K562 (cell line): ENCODE results near the gene LRRC75A. TPM values are rescaled to one million over a fixed set of nuclear protein-coding genes. Genes with fewer than 3 reads are reported as not detected.

Experiments
- ATAC-seq: fragments of 200-7000 bp; cut with Tn5 transposase; 3 replicates; pipeline ENCODE4 v1.9.1; 2020; ENCODE audit warnings: moderate library complexity
- BruUV-seq: library from RNA; stranded (reverse); fragments of 400-500 nt; replicated peaks from 2 replicates; lab custom pipeline; 2021; lab: Mats Ljungman, UMichigan
- CTCF ChIA-PET: fragments of 300-600 bp; formaldehyde crosslinking; extraction: SDS; loops from one replicate; lab custom pipeline; 2021; ENCODE audit warnings: low intra/inter-chr PET ratio; lab: Yijun Ruan, JAX
- POLR2A ChIA-PET: fragments of 300-600, 350-650 bp; sonication (Branson Sonifier 250); formaldehyde crosslinking; extraction: SDS; loops from one replicate; lab custom pipeline; 2021; ENCODE audit warnings: antibody characterized with exemption, inconsistent platforms; lab: Yijun Ruan, JAX
- DNase-seq, 4 experiments: peaks; one replicate each; pipeline versions ENCODE4 v3.0.0 to v3.0.0-alpha.2; 2011 to 2018; ENCODE audit warnings: low spot score in 3 of 4, mixed read lengths in 3 of 4; ENCODE audit errors: extremely low read depth in 1 of 4
- FAIRE-seq: peaks from 2 replicates; lab custom pipeline; 2011; peaks lifted over from hg19 to GRCh38; lab: Jason Lieb, UNC
- H2AFZ ChIP-seq: 2 replicates; pipeline ENCODE4 v1.6.0; 2011; ENCODE audit warnings: low read depth, low read length, control low read depth, inconsistent platforms
- H3K27ac ChIP-seq: fragments of 200-600 bp; 3 replicates; pipeline ENCODE4 v1.8.0; 2011; ENCODE audit warnings: low read depth, mild to moderate bottlenecking, control low read depth, inconsistent platforms, low read length, moderate library complexity, mixed read lengths; ENCODE audit errors: extremely low read depth
- H3K27me3 ChIP-seq, 2 experiments: fragments of 300-600 bp in 1 of 2; 2 replicates in 1 of 2; 3 replicates in 1 of 2; pipeline versions ENCODE4 v1.6.0 to v1.8.0; 2011; ENCODE audit warnings: inconsistent platforms in 2 of 2, low read length in 2 of 2, mild to moderate bottlenecking in 1 of 2, mixed read lengths in 1 of 2, moderate library complexity in 1 of 2; ENCODE audit not compliant: control insufficient read depth in 2 of 2, insufficient read depth in 2 of 2
- H3K36me3 ChIP-seq: fragments of 300-600 bp; 3 replicates; pipeline ENCODE4 v1.8.0; 2011; ENCODE audit warnings: mild to moderate bottlenecking, low read length, inconsistent platforms; ENCODE audit not compliant: control insufficient read depth, insufficient read depth
- H3K4me1 ChIP-seq, 2 experiments: fragments of 200-600 bp in 1 of 2; replicated peaks in 1 of 2; 2 replicates in 1 of 2; 3 replicates in 1 of 2; pipeline versions ENCODE4 v1.5.1 to v1.8.0; 2011; ENCODE audit warnings: inconsistent platforms in 2 of 2, low read length in 2 of 2, mild to moderate bottlenecking in 1 of 2, mixed read lengths in 1 of 2, moderate library complexity in 1 of 2; ENCODE audit not compliant: control insufficient read depth in 2 of 2, insufficient read depth in 2 of 2
- H3K4me2 ChIP-seq: 2 replicates; pipeline ENCODE4 v1.6.1; 2011; ENCODE audit warnings: low read length, control low read depth, inconsistent platforms, mixed read lengths; ENCODE audit not compliant: insufficient read depth
- H3K4me3 ChIP-seq: fragments of 200-600 bp; sonication (generic), shearing (Covaris generic); 2 replicates; pipeline ENCODE4 v1.5.1; 2016; ENCODE audit warnings: control low read depth, inconsistent platforms
- H3K79me2 ChIP-seq: fragments of 200-600 bp; 3 replicates; pipeline ENCODE4 v1.8.0; 2011; ENCODE audit warnings: low read length, inconsistent platforms; ENCODE audit not compliant: control insufficient read depth, insufficient read depth
- H3K9ac ChIP-seq, 2 experiments: 2 replicates each; pipeline versions ENCODE4 v1.6.0 to v1.6.1; 2011; ENCODE audit warnings: low read depth in 2 of 2, low read length in 2 of 2, control low read depth in 1 of 2, inconsistent platforms in 1 of 2, mild to moderate bottlenecking in 1 of 2, mixed read lengths in 1 of 2; ENCODE audit not compliant: insufficient read depth in 1 of 2
- H3K9me1 ChIP-seq: one replicate; pipeline ENCODE4 v1.6.0; 2011; ENCODE audit warnings: inconsistent platforms, mild to moderate bottlenecking, low read length, moderate library complexity; ENCODE audit not compliant: control insufficient read depth, insufficient read depth
- H3K9me3 ChIP-seq: replicated peaks from 2 replicates; pipeline ENCODE4 v1.5.1; 2011; ENCODE audit warnings: low read depth, low read length, inconsistent platforms; ENCODE audit not compliant: control insufficient read depth, insufficient read depth
- H4K20me1 ChIP-seq: replicated peaks from 2 replicates; pipeline ENCODE4 v1.6.1; 2011; ENCODE audit warnings: low read length, inconsistent platforms, mixed read lengths; ENCODE audit not compliant: control insufficient read depth, insufficient read depth
- DACH1 ChIP-seq: fragments of 450-650 bp; IDR thresholded peaks from 2 replicates; pipeline ENCODE4 v1.6.1; 2018; ENCODE audit not compliant: partially characterized antibody
- ETV1 ChIP-seq: fragments of 450-650 bp; conservative IDR thresholded peaks from 2 replicates; pipeline ENCODE4 v1.6.1; 2016; ENCODE audit warnings: missing genetic modification characterization, control low read depth, low read depth, missing compliant biosample characterization
- FOS ChIP-seq: IDR thresholded peaks from 3 replicates; pipeline ENCODE4 v1.6.1; 2011; ENCODE audit not compliant: insufficient read length; ENCODE audit errors: extremely low read depth
- MCM3 ChIP-seq: fragments of 450-650 bp; IDR thresholded peaks from 2 replicates; pipeline ENCODE4 v1.6.1; 2016
- NCOA1 ChIP-seq: fragments of 450-650 bp; IDR thresholded peaks from 2 replicates; pipeline ENCODE4 v1.6.1; 2016; ENCODE audit warnings: low read depth
- NR2C2 ChIP-seq, 2 experiments: fragments of 200-800 bp in 1 of 2; sonication (Bioruptor generic) in 1 of 2; sonication (generic) in 1 of 2; formaldehyde crosslinking in 1 of 2; IDR thresholded peaks; 2 replicates each; pipeline versions ENCODE4 v1.6.1 to v1.8.0; 2016 to 2022; ENCODE audit warnings: mild to moderate bottlenecking in 1 of 2, missing compliant biosample characterization in 1 of 2, missing genetic modification characterization in 1 of 2, missing genetic modification reagents in 1 of 2
- PHTF2 ChIP-seq: fragments of 250-450 bp; sonication (Bioruptor Pico); IDR thresholded peaks from 2 replicates; pipeline ENCODE4 v1.5.0; 2021; ENCODE audit warnings: mild to moderate bottlenecking
- PRMT5 ChIP-seq: sonication (generic); formaldehyde crosslinking; IDR thresholded peaks from 2 replicates; pipeline ENCODE4 v1.5.0; 2020; ENCODE audit warnings: missing genetic modification reagents
- SMAD2 ChIP-seq: fragments of 150-350 bp; IDR thresholded peaks from 2 replicates; pipeline ENCODE4 v1.6.1; 2014; ENCODE audit warnings: low read depth, mild to moderate bottlenecking, low read length
- SREBF1 ChIP-seq: fragments of 150-350 bp; IDR thresholded peaks from 2 replicates; pipeline ENCODE4 v1.6.1; 2014; ENCODE audit warnings: antibody characterized with exemption, low read depth, low read length, borderline replicate concordance
- ZNF280A ChIP-seq: fragments of 450-650 bp; IDR thresholded peaks from 2 replicates; pipeline ENCODE4 v1.6.1; 2018; ENCODE audit warnings: mild to moderate bottlenecking, low read depth; ENCODE audit not compliant: partially characterized antibody
- ZNF282 ChIP-seq: sonication (generic); formaldehyde crosslinking; IDR thresholded peaks from 2 replicates; pipeline ENCODE4 v1.8.1; 2023; ENCODE audit warnings: missing genetic modification reagents
- ZNF408 ChIP-seq: fragments of 250-450 bp; sonication (Bioruptor Pico); IDR thresholded peaks from 2 replicates; pipeline ENCODE4 v1.4.0; 2020; ENCODE audit warnings: low read depth, mild to moderate bottlenecking, moderate library complexity
- WGBS: fragments of 100-300 bp; shearing (Covaris generic); methylation state at CpG from one replicate; pipeline ENCODE4 v1.1.6; 2016; ENCODE audit warnings: low coverage, mixed read lengths; ENCODE audit not compliant: insufficient coverage; ENCODE audit errors: missing lambda C conversion rate; 5-methylcytosine and 5-hydroxymethylcytosine counted together
- in situ Hi-C: fragments of 300-500 bp; cut with MboI; formaldehyde crosslinking; loops from 4 replicates; pipeline ENCODE4 v1.15.0; 2018; ENCODE audit warnings: inconsistent platforms, mixed read lengths
- intact Hi-C: fragments of 100-400 bp; cut with micrococcal nuclease; formaldehyde crosslinking; loops from 2 replicates; pipeline ENCODE4 v1.14.2; 2022
- polyA plus RNA-seq, 8 experiments: library from polyadenylated mRNA; depleted of rRNA in 4 of 8; stranded (reverse) in 5 of 8; unstranded in 3 of 8; fragments of >200 nt; fragmentation: Nextera tagmentation in 2 of 8; fragmentation: Illumina TruSeq in 1 of 8; extraction: Ambion mirVana in 2 of 8; extraction: Trizol in 1 of 8; gene quantifications; 2 replicates each; pipeline versions ENCODE4 v1.2.1 to v1.2.3, GENCODE V29; 2011 to 2014; ENCODE audit warnings: inconsistent platforms in 1 of 8, missing spikeins in 1 of 8
- total RNA-seq, 7 experiments: library from RNA; depleted of rRNA in 6 of 7; stranded (reverse); fragments of >200 nt in 6 of 7; fragmentation: Illumina TruSeq in 2 of 7; extraction: Trizol in 2 of 7; gene quantifications; 2 replicates each; pipeline versions ENCODE4 v1.2.1 to v1.2.3, GENCODE V29; 2011 to 2021; ENCODE audit warnings: low replicate concordance in 1 of 7

LRRC75A gene
- total and polyA plus RNA-seq, 9 of the 15 experiments (the other 6 are each of a cell fraction or from before 2014, with no cell fraction given) = 0.04 to 0.34 (median 0.08) TPM; not detected in 5

DNA sequence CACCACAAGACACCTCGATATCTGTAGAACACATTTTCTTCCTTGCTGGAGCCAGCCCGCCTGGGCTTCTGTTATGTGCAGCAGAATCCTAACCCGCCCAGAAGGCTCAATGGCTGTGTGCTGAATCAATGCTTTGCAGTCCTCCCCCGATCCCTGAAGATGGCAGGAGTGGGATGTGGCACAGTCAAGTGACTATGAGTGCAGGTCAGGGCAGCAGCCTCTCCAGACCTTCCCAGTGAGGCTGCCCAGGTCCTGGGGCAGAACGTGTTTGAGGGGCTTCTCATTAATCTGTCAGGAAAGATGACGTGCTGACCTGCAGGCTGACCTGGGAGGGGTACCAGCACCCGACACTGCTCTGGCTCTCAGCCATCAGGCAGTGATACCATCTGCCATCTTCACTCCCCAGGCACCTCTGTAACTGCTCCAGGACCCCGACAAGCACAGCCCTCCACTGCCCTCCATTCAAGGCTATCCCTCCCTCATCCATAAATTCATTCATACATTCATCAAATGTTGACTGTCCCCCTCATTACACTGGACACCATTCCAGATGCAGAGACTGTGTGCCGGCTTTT, 35.2 kb downstream of the LRRC75A start:
- WGBS = 47% methylated on average over 7 of the region's 9 CpGs
- no peaks in the 10 kb centered on the region for H3K79me2 ChIP-seq

More for the DNA sequence above, 35.2 kb downstream of the LRRC75A start:
- no peak for TF ChIP-seq NCOA1
- TF ChIP-seq PHTF2 (CRISPR knock-in tag) = no peak
- TF ChIP-seq DACH1 = no peak
- TF ChIP-seq NR2C2 (CRISPR knock-in tag; IDR thresholded peaks at IDR 0.05) = no peak
- no peak for TF ChIP-seq NR2C2 (tag; IDR thresholded peaks at IDR 0.05)
- TF ChIP-seq FOS = no peak
- no peak for TF ChIP-seq SMAD2
- no peak for TF ChIP-seq ZNF282
- TF ChIP-seq ETV1 (tag) = no peak
- TF ChIP-seq ZNF280A = no peak
- TF ChIP-seq ZNF408 (CRISPR knock-in tag) = no peak
- TF ChIP-seq MCM3 = no peak
- TF ChIP-seq SREBF1 = no peak
- TF ChIP-seq PRMT5 = no peak
- TF ChIP-seq, all 486 proteins: peak for 0
- Histone ChIP-seq H3K4me2 (no peak overlapping the region), H3K36me3 (peaks cover 14% of the 10 kb centered on the region; the same call in 2 of the 3 replicates), H3K9me1 (no peaks in the 10 kb centered on the region), H2AFZ (no peak overlapping the region), H3K4me1 (peaks cover 0 to 3% of the 10 kb centered on the region in 2 experiments; a peak in 2 of 5 replicates), H3K9ac (no peak overlapping the region), H3K9me3 (no peaks in the 10 kb centered on the region), H3K4me3 (no peak overlapping the region), H4K20me1 (0 out of 2 replicates have a peak, but pooled peaks cover 4% of the 10 kb centered on the region), H3K27me3 (no peaks in the 10 kb centered on the region), H3K27ac (no peak overlapping the region)
- intact Hi-C loops = loop anchor here (10.0 kb wide), 1 partner anchor 92 kb away; no protein-coding TSS in a partner anchor
- CTCF ChIA-PET = interaction anchor here (0.7 kb wide), 1 partner anchor 65 kb away, joined by 3 read pairs; no protein-coding TSS in a partner anchor
- POLR2A ChIA-PET = interaction anchor here (2.1 kb wide), 1 partner anchor 11 kb away, joined by 5 read pairs; no protein-coding TSS in a partner anchor
- in situ Hi-C loops = no loop called here
- no TSS peak for BruUV-seq
- DNase-seq (no peak), ATAC-seq (no peak), FAIRE-seq (no peak)
